Spleen (tissue), 7 donors: Measurements from ENCODE around the gene CACNA1A.

Source experiments
- POLR2A ChIP-seq, 3 donors: fragments of 450-650 bp; IDR thresholded peaks; one replicate each; pipeline ENCODE4 v1.5.1; 2017; ENCODE audit warnings: antibody characterized with exemption in 3 of 3, mild to moderate bottlenecking in 1 of 3
- TF ChIP-seq, protein P1 (sequence below), 11 experiments: fragments of 200-600 bp in 7 of 11; fragments of 450-650 bp in 4 of 11; sonication (generic) in 4 of 11; IDR thresholded peaks in 8 of 11; conservative IDR thresholded peaks in 3 of 11; 1 replicate in 7 of 11; 2 replicates in 4 of 11; pipeline versions ENCODE4 v1.4.0 to v1.8.0; 2016 to 2021; ENCODE audit warnings: antibody characterized with exemption in 11 of 11, inconsistent platforms in 4 of 11, mild to moderate bottlenecking in 1 of 11
- donor health status: DM: no; HTN: no; CAD: no; lungs with moderate emphysema.
- donor health status: DM: no; HTN: no; CAD: no.
- donor health status: DM: no; HTN: no; CAD: no.

DNA sequence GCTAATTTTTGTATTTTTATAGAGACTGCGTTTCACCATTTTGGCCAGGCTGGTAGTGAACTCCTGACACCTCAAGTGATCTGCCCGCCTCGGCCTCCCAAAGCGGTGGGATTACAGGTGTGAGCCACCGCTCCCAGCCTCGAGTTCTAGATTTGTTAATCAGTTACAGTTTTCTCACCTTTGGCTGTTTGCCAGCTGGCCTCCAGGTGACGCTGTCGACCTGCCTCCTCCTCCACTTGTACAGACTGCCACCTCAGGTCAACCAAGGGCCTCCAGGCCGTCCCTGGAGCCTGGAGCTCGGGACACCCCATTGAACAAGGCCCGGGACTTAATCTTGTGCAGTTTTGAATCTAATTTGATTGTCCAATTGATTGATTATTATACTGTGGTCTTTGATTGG lies 310.6 kb downstream of the CACNA1A start:
- TF ChIP-seq, protein P1, sequence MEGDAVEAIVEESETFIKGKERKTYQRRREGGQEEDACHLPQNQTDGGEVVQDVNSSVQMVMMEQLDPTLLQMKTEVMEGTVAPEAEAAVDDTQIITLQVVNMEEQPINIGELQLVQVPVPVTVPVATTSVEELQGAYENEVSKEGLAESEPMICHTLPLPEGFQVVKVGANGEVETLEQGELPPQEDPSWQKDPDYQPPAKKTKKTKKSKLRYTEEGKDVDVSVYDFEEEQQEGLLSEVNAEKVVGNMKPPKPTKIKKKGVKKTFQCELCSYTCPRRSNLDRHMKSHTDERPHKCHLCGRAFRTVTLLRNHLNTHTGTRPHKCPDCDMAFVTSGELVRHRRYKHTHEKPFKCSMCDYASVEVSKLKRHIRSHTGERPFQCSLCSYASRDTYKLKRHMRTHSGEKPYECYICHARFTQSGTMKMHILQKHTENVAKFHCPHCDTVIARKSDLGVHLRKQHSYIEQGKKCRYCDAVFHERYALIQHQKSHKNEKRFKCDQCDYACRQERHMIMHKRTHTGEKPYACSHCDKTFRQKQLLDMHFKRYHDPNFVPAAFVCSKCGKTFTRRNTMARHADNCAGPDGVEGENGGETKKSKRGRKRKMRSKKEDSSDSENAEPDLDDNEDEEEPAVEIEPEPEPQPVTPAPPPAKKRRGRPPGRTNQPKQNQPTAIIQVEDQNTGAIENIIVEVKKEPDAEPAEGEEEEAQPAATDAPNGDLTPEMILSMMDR (IDR thresholded peaks at IDR 0.05 in 8 of 11, conservative IDR thresholded peaks at IDR 0.05 in 3 of 11), result peak in 10 of 11 experiments; percentile 12 to 57 (median 41)
- TF ChIP-seq POLR2A (IDR thresholded peaks at IDR 0.05), result no peak
